NCI-H1436 (cell line): Measurements from ENCODE around the gene FCRL6.

Experiments used
- DNase-seq: peaks from one replicate; lab custom pipeline; 2025; lab: John Stamatoyannopoulos, UW

FCRL6 gene

DNA sequence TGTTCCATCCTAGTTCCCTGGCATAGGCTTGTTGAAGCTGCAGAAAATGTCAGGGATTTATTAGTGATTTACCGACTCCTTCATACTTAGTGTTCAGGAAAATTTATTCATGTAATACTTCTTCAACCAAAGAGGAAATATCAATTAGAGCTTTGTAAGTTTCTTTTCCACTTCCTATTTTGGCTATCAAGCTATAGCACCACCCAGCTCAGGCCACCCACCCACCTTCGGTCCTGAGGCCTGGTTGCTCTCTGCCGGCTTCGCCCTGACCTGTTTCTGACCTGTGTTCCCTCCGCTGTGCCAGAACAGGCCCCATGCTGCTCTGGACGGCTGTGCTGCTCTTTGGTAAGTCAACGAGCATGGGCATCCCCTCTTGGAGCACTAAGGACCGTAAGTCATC lies at the start of gene FCRL6:
FCRL6 (plus strand) TSS at position 250 of the 400 bp plus-strand sequence; CDS start at position 315, 65 bp downstream.
- DNase-seq, result no peak

- DNase-seq, result no peak
Observed at GRCh38 chr1:159753386-159753785, 48.8 kb upstream of the FCRL6 start.

GRCh38 chr1:159755451-159756007 lies 46.6 kb upstream of the FCRL6 start:
- DNase-seq, result no peak

GRCh38 chr1:159756397-159756796 lies 45.8 kb upstream of the FCRL6 start:
- DNase-seq, result no peak

DNA sequence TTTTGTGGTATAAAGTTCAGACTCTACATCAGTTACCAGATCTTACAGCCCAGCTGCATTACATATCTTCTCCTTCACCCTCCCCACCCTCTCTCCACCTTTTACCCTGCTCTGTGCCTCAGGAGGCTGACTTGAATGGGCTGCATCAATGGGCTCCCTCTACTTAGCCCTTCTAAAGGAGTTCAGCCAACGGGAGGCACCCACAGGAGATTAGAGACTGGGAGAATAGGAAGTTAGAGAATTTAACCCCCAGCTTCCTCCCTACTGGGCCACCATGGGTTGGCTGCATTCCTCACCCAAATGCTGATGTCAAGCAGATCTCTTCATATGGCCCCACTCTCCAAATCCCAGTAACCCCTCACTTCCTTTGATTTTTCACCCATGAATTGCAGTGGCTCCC lies 38.5 kb upstream of the FCRL6 start:
- no peak for DNase-seq

- DNase-seq, result no peak
Observed at GRCh38 chr1:159765806-159766205, 36.4 kb upstream of the FCRL6 start.

- DNase-seq, result no peak
Observed at GRCh38 chr1:159771127-159771895, 30.8 kb upstream of the FCRL6 start.

DNA sequence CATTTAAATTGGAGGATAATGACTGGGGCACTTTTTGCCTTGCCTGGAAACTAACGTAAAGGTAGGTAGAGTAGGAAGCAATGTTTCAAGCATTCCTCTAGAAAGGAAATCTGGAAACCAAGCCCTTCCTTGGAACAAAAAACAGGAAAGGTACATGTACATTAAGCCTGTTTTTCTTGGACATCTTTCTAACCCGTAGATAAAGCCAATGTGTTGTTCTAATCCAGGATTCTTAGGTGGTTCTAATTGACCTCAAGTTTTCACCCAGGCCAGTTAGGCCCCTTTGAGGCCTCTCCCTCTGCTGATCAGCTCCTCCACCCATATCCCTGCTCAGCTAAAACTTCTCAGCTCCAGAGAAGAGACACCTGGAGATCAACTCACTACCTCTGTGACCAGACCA lies 27.7 kb upstream of the FCRL6 start:
- no peak for DNase-seq

- no peak for DNase-seq
Observed at GRCh38 chr1:159775716-159776115, 26.4 kb upstream of the FCRL6 start.

- no peak for DNase-seq
Observed at GRCh38 chr1:159778266-159778665, 23.9 kb upstream of the FCRL6 start.

- no peak for DNase-seq
Observed at GRCh38 chr1:159779403-159779851, 22.7 kb upstream of the FCRL6 start.

DNA sequence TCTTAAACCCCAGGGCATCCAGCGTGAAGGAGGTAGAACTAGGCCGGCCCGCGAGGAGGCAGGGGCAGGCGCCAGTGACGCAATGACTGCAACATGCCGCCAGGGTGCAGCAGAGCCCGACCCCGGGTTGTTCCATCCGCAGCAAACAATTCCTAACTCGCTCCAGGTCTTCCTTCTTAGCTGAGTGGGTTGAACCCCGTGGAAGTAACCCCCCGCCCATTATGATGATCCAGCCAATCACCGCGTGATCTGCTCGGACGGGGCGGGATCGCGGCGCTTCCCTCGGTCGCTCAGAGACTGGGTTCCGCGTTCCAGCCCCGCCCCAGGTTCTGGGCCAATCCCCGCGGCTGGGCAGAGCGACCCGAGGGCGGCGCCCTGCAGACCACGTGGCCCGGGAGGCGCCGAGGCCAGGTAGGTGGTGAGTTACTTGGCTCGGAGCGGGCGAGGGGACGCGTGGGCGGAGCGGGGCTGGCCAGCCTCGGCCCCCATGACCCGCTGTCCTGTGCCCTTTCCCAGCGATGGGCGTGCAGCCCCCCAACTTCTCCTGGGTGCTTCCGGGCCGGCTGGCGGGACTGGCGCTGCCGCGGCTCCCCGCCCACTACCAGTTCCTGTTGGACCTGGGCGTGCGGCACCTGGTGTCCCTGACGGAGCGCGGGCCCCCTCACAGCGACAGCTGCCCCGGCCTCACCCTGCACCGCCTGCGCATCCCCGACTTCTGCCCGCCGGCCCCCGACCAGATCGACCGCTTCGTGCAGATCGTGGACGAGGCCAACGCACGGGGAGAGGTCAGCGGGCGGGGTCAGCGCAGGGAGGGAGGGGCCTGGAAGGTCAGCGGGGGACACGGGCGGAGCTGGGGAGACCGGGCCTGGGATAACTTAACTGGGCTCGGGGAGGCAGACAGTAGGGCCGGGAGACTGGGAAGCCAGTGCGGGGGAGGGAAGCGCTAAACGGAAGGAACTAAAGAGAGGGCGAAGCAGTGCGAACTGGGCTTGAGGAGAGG lies 21.3 kb upstream of the FCRL6 start, which contains the start of gene DUSP23:
DUSP23 (plus strand) TSS at position 380 of the 1,000 bp plus-strand sequence; CDS start at position 519, 139 bp downstream.
- DNase-seq, result peak; percentile 97

GRCh38 chr1:159781992-159782391 lies 20.2 kb upstream of the FCRL6 start:
- DNase-seq, result no peak

DNA sequence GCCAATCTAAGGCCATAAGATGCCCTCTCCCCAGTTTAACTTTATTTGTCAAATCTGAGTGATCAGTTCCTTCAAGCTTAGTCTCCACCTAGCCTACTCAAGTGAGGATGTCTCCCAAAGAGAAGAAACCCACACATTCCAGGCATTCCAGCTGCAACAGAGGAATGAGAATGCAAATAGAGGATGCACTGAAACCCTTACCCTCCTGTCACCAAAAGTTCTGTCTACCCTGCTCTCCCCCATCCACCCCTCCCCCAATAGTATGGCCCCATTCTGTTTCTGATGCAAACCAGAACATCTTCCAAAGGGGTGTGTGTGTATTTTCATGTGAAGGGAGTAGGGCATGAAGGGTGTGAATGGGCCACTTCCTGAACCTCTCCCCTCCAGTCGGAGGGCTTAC lies 18.4 kb upstream of the FCRL6 start:
- DNase-seq, result no peak

DNA sequence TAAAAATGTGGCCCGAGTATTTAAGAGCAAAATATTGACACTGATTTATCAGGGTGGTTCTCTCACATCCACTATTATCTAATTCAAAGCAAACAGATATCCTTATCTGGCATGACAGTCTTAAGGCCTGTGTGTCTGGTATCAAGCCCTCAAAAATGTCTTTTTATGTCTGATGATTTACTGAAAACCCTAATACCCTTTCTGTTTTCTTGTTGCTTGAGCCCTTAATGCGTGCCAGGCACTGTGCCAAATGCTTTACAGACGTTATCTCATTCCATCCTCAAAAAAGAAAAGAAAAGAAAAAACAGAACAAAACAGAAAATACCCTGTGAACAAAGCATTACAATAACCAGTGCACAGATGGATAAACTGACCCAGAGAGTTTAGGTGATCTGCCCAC lies 15.7 kb upstream of the FCRL6 start:
- no peak for DNase-seq

- DNase-seq, result no peak
Observed at GRCh38 chr1:159786966-159787365, 15.2 kb upstream of the FCRL6 start.

GRCh38 chr1:159790237-159790917 lies 11.8 kb upstream of the FCRL6 start:
- peak; percentile 22 for DNase-seq

DNA sequence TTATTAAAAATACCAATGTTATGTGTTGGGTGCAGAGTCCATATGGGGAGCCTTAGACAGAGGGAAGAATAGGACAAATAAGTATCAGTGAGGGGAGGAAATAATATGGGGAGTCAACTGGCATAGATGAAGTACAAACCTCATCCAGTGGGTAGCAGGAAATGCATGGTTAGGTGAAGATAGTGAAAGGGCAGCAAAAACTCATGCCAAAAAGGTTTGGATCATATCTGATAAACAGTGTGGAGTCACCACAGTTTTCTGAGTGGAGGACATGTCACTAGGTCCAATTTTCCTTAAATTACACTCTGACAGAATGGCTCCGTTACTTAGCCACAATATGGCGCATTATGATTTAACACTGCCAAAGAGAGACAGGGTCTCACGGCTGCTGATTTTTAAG lies 11.1 kb upstream of the FCRL6 start:
- DNase-seq, result no peak

DNA sequence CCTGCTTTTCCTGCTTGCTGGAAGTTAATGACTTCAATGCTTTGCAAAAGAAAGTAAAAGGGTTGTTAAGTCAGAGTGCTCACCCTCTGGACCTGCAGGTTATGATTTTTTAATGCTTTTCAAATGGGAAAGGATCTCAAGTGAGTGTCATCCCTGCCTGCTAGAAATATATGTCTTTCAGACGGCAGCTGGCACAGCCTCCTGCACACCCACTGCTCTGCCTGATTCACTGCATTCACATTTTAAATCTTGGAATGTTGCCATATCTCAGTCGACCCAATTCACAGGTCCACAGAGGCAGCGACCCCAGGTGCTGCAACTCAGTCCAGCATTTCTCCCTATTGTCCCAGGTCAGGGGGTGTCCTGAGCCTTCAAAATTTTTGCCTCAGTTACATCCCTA lies 10.7 kb upstream of the FCRL6 start:
- no peak for DNase-seq

- no peak for DNase-seq
Observed at GRCh38 chr1:159795534-159795933, 6.6 kb upstream of the FCRL6 start.

DNA sequence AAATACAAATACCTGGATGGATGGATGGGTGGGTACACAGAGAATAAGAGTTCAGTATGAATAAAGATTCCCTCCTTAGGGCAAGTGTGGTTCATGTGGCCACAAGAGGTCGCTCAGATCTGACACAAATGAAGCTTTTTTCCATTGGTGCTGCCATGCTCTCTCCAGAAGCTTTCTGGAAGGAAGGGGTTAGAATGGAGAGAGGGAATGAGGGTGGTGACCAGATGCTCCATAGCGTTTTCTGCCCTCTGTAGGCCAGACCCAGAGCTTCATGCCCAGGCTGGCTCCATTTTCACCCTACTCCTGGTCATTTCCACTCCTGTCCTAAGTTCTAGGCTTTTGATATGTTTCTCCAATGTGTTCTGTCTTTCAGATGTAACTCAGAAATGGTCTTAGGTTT lies 3.3 kb upstream of the FCRL6 start:
- DNase-seq, result peak; percentile 77
